ENCODE measurements around the gene NCKAP5. TPM values are rescaled to one million over a fixed set of nuclear protein-coding genes. Genes with fewer than 3 reads are reported as not detected.

NCKAP5 gene
- polyA plus RNA-seq, 3 donors, result not detected

- Mint-ChIP-seq H3K4me1 (no peaks in the 10 kb centered on the region), H3K4me3 (no peak overlapping the region), H3K9me3 (peaks cover 0 to 3% (median 2%) of the 10 kb centered on the region in 7 donors), H3K27ac (no peak overlapping the region), H3K27me3 (ENCODE audit: low read depth in 3 of 3) (peaks cover 0 to 2% (median 0%) of the 10 kb centered on the region in 3 donors), H3K36me3 (no peaks in the 10 kb centered on the region)
- no peak overlapping the region for H3K4me2 ChIP-seq (replicated peaks; ENCODE audit: extremely low read depth, low read length, poor library complexity, severe bottlenecking)
- no peaks in the 10 kb centered on the region for H3K79me2 ChIP-seq (ENCODE audit: insufficient read depth, low read length)
- H2AFZ ChIP-seq (ENCODE audit: insufficient read depth, low read depth, low read length, poor library complexity, severe bottlenecking), result no peak overlapping the region
- no CpG with 5 or more reads among the region's 3 CpGs for WGBS (ENCODE audit: insufficient coverage)
- H3K27me3 ChIP-seq (ENCODE audit: control insufficient read depth in 2 of 2, insufficient read depth in 2 of 2, low read length in 2 of 2), result no peaks in the 10 kb centered on the region
- no peak for TF ChIP-seq CTCF (IDR thresholded peaks at IDR 0.05)
- no peak overlapping the region for H3K9ac ChIP-seq (ENCODE audit: insufficient read depth, low read length, poor library complexity, severe bottlenecking)
- no peak for DNase-seq
- no peaks in the 10 kb centered on the region for H3K4me1 ChIP-seq (ENCODE audit: control insufficient read depth in 1 of 2, insufficient read depth in 2 of 2, low read length in 2 of 2)
- no peaks in the 10 kb centered on the region for H3K36me3 ChIP-seq (replicated peaks in 1 of 2; ENCODE audit: control insufficient read depth in 1 of 2, insufficient read depth in 2 of 2, low read length in 2 of 2)
- no peaks in the 10 kb centered on the region for H3K9me3 ChIP-seq (replicated peaks in 1 of 2; ENCODE audit: control insufficient read depth in 1 of 2, insufficient read depth in 1 of 2, low read length in 2 of 2)
- intact Hi-C loops (cut with micrococcal nuclease), result no loop called here
- no peaks in the 10 kb centered on the region for H4K20me1 ChIP-seq (ENCODE audit: insufficient read depth, low read length)
- H3K4me3 ChIP-seq (replicated peaks in 1 of 3; ENCODE audit: low read depth in 2 of 3, low read length in 3 of 3), result no peak overlapping the region
- no peak overlapping the region for H3K27ac ChIP-seq (ENCODE audit: low read depth in 1 of 2, low read length in 2 of 2)
Observed at GRCh38 chr2:132797556-132797955, 770.7 kb downstream of the NCKAP5 start.

- no peaks in the 10 kb centered on the region for H3K79me2 ChIP-seq (ENCODE audit: insufficient read depth, low read length)
- Mint-ChIP-seq H3K9me3 (peaks cover 0 to 3% (median 2%) of the 10 kb centered on the region in 7 donors), H3K27me3 (ENCODE audit: low read depth in 3 of 3) (peaks cover 0 to 2% (median 0%) of the 10 kb centered on the region in 3 donors), H3K4me1 (no peaks in the 10 kb centered on the region), H3K36me3 (no peaks in the 10 kb centered on the region), H3K27ac (no peak overlapping the region), H3K4me3 (no peak overlapping the region)
- H3K4me1 ChIP-seq (ENCODE audit: control insufficient read depth in 1 of 2, insufficient read depth in 2 of 2, low read length in 2 of 2), result no peaks in the 10 kb centered on the region
- no peak overlapping the region for H2AFZ ChIP-seq (ENCODE audit: insufficient read depth, low read depth, low read length, poor library complexity, severe bottlenecking)
- H4K20me1 ChIP-seq (ENCODE audit: insufficient read depth, low read length), result no peaks in the 10 kb centered on the region
- H3K36me3 ChIP-seq (replicated peaks in 1 of 2; ENCODE audit: control insufficient read depth in 1 of 2, insufficient read depth in 2 of 2, low read length in 2 of 2), result no peaks in the 10 kb centered on the region
- no peak overlapping the region for H3K4me3 ChIP-seq (replicated peaks in 1 of 3; ENCODE audit: low read depth in 2 of 3, low read length in 3 of 3)
- intact Hi-C loops (cut with micrococcal nuclease), result no loop called here
- WGBS (ENCODE audit: insufficient coverage), result no CpG with 5 or more reads among the region's 3 CpGs
- H3K27ac ChIP-seq (ENCODE audit: low read depth in 1 of 2, low read length in 2 of 2), result no peak overlapping the region
- DNase-seq, result no peak
- no peak overlapping the region for H3K9ac ChIP-seq (ENCODE audit: insufficient read depth, low read length, poor library complexity, severe bottlenecking)
- TF ChIP-seq CTCF (IDR thresholded peaks at IDR 0.05), result no peak
- H3K27me3 ChIP-seq (ENCODE audit: control insufficient read depth in 2 of 2, insufficient read depth in 2 of 2, low read length in 2 of 2), result no peaks in the 10 kb centered on the region
- no peaks in the 10 kb centered on the region for H3K9me3 ChIP-seq (replicated peaks in 1 of 2; ENCODE audit: control insufficient read depth in 1 of 2, insufficient read depth in 1 of 2, low read length in 2 of 2)
- H3K4me2 ChIP-seq (replicated peaks; ENCODE audit: extremely low read depth, low read length, poor library complexity, severe bottlenecking), result no peak overlapping the region
Observed at GRCh38 chr2:132797071-132797470, 771.2 kb downstream of the NCKAP5 start.
